ENCODE results near the gene UNC13D.

Gene UNC13D

DNA sequence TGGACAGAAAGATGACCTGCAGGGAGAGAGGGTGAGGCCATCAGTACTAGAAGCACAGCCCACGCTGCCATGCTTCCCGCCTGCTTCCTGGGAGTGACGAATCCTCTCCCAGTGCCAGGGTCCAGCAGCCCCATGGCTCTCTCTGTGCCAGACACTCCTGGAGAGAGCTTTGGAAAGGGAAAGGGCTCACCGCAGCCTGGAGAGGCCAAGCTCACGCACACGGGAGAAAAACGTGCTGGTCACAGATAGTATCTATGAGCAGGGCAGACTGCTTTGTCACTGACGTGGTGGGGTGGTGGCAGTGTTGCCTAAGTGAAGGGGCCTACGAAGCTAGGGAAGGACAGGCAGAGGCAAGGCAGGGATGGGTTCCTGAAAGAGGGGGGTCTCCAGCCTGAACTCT, 5.5 kb upstream of the UNC13D start:
- DNase-seq = no peak

DNA sequence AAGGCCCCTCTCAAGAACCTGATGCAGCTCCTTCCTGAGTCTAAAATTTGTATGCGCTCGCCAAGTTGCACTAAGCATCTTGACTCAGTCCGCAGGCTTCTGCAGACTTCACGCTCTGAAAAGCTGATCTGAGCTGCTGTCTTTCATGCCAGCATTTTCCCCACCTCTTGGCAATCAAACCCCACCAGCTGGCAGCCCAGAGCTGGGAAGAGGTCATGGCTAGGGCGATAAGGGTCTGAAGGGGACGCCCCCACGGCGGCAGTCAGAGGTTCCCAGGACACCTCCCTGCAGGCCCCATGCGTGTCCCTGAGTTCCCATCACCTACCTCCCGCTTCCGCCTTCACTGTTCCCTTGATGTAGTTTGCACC, 5.1 kb upstream of the UNC13D start:
- no peak for DNase-seq

DNA sequence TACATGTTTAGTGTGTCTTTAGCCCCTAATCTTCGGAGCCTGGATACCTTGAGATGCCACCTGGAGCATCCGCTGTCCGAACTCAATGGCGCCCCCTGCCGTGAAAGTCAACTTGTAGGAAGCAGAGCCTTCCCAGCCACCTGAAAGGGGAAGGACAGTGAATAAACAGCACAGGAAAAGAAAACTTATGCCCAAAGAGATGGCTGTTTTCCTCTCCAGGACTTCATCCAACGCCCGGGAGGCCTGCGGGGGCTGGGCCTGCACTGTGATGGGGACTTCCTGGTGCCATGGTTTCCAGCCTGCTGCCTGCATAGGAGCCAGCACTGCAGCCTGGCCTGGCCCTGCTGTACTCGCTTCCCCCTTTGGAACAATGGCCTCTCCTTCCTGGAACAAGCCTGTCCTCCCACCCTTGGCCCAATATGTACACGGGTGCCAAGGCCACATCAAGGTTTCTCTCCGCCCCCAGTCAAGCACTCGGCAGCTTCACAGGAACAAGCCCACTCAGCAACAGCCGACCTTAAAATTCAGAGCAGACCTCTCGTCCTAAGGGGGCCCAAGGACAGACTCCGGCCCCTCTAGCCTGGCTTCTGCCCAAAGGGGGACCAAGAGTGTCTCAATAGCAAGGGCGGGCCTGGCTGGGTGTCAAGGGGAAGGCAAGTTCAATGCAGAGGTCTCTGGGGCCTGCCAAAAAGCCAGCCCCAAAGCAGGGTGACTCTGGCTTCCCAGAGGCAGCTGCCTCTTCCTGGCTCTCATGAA, 4.5 kb upstream of the UNC13D start:
- peak; percentile 50 to 61 for DNase-seq

DNA sequence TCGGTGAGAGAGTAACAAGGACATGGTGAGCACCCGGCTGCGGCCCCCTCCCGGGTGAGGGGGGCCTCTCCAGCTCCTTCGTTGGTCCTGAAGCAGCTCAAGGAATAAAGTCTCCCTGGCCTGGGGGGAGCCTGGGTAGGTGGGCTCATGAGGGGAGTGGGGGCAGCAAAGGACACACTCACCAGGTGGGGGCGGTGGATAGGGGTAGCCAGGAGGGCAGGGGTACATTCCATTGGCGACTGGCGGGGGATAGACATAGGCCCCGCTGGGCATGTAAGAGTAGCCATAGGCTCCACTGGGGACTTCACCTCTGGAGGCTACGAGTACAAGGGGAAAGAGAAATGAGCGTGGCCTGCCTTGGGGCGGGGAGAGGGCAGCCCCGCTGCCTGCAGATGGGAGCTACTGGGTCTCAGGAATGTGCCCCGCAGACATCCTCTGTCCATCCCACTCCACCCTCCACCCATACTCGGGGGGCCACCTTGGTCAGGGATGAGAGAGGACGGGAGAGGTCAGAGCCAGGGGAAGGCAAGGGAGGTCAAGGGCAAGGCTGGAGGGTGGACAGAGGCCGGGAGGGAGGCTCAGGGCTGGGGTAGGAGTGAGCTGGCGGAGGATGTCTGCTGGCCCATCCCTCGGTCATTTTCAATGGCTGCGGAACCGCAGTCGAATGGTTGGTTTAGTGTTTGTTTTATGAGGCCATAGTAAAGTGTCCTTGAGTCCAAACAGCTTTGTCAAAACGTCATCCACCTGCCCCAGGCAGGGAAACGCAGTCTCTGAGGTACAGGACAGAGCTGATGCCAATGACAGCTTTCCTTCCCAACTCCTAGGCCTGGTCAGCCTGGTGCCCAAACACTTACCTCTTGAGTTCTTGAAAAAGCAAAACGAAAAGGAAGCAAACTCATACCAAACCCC, 3.7 kb upstream of the UNC13D start:
- DNase-seq = no peak

DNA sequence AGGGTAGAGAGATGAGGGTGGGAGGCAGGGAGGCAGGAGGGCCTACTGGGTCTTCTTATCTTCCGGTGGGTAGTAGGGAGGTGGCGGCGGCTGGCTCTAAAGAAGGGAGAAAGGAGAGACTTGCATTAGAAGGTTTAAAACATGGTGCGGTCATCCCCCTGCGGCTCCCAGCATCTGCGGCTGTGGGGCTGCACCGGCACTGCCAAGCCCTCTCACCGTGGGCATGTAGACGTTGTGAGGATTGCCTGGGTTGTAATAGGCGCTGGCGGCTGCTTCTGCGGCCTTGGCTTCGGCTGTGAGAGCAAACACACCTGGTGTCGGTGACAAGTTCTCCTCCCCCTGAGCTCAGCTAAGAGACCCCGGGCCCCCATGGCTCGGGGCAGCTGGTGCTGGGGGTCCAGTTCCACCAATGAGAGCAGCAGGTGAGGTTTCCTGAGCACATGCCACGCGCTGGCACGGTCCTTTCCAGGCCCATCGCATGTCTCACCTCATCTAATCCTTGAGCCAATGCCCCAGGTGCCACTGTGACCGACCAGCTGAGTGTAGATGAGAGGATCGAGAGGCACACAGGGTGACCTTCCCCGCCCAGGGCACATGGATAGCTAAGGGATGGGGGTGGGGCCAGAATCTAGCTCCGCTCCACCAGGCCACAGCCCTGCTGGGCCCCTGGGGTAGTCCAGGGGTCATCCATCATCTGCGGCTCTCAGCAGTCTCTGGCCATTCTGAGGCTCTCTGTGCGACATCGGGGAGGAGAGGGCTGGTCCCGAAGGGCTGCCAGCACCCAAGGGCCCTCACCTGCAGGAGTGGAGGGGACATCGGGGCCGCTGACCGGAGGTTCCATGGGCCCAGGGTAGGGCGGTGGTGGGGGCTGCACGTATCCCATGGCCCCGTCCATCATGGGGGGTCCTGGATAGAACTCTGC, 2.7 kb upstream of the UNC13D start:
- peak; percentile 38 to 51 for DNase-seq

DNA sequence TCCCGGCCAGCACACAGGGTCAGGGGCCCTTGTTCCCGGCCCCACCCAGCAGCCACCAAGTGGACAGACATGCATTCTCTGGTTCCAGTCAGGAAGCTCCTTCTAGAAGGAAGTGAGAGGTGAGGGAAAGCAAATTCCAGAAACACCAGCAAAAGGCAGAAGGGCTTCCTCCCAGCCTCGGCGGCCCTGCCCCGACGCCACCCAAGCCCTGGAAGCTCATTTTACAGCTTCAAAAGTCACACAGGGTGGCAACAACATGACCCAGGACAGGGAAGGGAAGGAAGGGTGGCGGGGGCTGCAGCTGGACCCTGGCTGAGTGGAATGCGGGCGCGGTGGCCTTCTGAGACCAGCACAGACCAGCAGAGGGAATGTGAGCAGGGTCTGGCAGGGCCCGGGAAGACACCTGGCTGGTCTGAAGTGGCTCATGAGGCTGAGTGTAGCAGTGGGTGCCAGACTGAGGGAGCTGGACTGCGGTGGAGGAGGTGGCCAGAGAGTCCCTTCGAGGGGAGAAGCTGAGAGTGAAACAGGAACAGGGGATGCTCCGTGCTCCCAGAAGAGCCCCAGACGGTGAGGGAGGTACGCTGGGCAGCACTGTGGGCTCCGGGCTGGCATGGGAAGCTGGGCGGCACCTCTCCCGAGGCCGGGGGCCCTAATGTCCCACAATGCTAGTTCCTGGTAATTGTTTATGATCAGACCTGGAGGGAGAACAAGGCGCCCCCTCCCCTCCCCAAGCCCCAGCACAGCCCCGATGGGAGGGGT, 1.9 kb upstream of the UNC13D start:
- DNase-seq = no peak

DNA sequence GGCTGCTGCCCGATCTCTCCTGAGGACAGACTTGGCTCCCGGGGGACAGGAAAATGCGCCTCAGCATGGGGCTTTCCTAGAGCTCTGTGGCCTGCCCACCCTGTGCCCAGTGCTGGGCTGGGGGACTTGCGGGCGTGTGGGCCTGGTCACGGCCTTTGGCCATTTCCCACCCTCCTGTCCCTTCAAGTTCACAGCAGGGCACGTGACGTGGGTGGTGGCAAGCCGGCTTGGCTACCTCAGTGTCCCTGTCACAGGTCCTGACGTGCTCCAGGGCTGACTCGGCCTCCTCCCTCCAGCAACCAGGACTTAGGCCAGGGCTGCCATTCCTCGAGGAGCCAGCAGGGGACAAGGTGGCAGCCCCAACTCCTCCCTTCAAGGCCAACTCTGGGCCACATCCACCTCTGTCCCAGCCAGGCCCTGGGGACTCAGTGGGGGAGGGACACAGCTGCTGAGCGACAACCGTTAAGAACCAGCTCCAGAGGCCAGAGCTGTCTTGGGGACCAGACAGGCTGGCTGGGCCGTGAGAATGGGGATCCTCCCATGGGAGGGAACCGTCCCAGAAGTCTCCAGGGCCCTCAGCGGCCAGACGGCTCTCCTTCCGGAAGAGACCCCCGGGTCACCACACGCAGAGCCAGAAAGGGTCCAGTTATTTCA, 981 bp upstream of the UNC13D start:
- peak in 1 of 2 experiments; percentile 15 for DNase-seq

DNA sequence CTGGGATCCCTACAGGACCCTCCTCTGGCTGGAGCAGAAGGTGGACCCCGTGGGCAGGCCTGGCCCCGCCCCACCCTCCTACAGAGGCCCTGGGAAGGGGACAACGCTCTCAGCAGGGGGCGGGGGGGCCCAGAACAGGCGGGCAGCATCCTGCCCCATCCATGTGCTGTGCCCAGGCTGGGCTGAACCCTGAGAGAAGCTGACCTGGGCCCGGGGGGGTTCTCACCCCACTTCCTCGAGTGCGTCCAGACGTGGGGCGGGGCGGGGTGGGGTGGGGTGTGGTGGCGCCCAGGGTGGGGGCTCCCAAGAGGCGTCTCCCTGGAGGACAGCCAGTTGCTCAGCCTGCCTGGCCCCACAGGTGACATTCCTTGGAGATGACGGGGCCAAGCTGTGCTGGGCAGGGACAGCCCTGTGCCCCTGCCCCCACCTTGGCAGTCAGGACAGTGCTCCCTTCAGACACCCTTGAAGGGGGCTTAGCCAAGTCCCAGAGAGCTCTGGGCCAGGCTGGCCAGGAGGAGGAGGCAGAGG, 390 bp upstream of the UNC13D start:
- no peak for DNase-seq

DNA sequence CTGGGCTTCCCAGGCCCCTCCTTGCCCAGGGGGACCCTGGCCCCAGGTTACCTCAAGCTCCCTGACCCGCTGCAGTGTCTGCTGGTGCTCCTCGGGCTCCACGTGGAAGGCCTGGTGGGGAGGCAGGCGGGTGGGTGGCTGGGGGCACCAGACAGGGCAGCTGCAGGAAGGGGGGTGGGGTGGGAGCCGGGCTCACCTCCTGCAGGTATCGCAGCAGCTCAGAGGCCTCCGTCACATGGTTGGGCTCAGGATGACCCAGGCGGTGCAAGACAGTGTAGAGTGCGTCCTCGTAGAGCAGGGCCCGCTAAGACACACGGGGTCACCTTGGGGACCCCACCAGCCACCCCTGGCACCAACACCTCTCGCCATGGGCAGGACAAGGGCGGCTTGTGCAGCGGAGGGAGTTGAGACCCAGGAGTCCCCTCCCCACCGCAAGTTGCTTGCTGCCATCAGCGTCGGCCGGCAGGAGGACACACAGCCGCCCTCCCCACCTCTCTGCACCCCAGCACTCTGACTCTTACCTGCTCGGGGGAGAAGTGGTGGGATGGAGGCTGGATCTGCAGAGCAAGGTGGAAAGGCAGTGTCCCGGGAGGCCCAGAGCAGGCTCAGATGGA, 1.1 kb downstream of the UNC13D start:
- DNase-seq = no peak

DNA sequence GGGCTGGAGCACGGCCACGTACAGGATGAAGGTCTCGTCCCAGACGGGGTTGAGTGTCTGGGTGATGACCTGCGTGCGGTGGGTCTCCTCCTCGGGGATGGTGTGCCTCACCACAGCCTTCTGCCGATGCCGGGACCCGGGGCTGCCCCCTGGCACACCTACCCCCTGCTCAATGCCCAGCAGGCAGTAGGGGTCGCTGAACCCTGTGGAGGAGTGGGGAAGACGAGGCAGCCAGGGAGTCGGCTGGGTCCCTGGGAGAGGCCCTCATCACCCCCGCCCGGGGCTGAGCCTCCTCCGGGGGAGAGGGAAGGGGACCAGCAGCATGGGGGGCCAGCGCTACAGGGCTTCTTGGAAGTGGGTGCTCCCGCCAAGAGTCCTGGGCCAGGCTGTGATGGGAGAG, 1.8 kb downstream of the UNC13D start:
- DNase-seq = no peak

DNA sequence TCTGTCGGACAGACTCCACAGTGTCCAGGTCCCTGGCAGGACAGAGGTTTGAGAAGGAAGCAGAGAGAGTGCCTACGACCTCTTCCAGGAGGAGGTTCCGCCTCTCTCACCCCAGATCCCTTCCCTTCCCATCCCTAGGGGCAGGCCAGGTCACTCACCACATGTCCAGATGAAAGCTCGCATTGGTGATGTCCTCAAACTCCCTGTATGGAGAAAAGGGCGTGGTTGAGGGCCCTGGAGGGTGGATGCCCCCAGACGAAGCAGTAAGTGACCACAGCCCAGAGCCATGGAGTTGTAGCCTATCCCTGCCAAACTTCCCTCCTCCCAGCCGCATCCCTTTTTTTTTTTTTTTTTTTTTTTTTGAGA, 3.4 kb downstream of the UNC13D start:
- no peak for DNase-seq

DNA sequence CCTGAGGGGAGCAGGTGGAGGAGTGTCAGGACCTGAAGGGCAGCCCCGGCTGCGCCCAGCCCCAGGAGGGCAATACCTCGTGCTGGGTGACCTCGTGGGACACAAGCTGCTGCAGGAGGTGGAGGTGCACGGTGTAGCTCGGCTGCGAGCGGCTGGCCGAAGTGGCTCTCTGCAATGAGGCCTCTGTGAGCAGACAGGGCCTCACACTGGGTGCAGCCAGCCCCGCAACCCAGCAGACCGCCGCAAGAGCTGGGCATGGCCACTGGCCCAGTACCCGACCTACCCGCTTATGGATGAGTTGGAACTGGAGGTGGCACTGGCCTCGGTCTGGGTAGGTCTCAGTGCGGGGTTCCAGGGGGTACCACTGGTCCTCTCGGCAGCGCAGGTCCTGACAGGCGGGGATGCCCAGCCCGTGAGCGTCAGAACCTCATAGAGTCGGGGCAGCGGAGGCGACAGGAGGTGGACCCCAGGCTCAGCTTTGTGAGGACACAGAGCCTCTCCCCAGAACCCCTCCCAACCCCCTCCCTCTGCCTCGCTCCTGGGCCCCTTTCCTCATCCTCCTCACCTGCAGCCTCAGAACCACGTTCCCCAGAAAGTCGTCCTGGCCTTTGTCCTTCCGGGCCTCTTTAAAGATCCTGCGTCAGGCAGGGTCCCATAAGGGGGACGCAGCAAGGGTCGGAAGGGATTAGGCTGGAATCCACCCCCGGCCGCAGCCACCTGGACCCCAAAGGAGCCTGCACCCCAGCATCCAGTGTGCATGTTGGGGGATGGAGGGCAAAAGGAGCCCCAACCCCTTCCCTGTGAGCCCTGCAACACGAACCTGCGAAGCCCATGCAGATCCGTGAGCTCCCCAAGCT, 4.0 kb downstream of the UNC13D start:
- no peak for DNase-seq

DNA sequence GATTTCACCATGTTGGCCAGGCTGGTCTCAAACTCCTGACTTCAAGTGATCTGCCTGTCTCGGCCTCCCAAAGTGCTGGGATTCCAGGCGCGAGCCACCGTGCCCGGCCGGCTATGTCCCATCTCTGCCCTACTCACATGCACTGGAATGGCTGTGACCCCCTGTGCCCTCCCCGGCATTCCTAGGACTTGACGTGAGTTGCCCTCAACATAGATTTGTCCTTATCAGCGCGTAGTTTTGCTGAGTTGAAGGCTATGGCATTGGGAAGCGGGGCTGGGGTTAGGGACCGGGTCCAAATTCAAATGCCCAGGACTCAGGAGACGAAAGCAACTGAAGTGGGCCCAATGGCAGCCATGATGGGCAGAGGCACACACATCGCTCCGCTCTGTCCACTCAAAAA, 5.8 kb downstream of the UNC13D start:
- DNase-seq = no peak

DNA sequence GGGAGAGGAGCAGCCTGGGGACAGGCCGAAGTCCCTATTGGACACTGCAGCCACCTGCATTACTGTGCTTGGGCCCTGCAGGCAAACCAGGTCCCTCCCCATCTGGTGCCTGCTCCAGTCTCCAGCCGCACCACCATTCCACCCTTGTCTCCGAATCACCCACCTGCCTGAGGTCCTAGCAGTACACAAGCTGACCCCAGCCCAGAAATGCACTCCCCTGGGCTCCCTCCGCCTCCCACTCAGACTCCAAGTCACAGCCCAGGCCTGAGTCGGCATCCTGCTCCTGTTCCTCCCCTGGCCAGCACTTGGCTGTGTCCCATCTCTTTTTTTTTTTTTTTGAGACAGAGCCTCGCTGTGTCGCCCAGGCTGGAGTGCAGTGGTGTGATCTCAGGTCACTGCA, 6.3 kb downstream of the UNC13D start:
- no peak for DNase-seq

DNA sequence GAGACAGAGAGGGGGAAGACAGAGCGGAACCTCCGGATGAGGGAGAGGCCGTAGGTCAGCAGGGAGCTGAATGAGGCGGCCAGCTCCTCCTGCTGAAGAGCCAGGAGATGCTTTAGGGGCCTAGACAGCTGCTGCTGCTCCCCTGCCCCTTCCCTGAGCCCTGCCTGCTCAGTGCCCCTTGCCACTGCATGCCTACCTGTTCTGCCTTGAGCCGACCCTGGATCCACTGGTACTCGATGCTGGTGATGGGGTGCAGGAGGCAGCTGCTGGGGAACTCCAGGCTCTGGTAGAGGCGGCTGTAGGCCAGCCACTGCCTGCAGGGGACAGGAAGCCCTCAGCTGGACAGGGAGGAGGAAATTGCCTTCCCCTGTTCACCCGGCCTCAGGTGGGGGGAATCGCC, 7.6 kb downstream of the UNC13D start:
- no peak for DNase-seq

DNA sequence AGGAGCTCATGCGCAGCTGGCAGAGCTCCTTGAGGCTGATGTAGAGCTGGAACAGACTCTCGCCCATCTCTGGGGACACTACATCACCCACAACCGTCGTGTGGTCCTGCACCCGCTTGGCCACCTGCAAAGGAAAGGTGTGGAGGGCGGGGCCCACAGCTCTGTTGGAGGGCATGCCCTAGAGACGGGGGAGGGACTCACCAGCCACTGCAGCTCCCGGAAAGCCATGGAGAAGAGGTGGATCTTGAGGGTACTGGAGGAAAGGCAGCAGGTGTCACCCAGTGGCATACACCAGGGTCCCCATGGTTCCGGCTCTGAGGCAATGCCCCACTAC, 8.6 kb downstream of the UNC13D start:
- DNase-seq = no peak

DNA sequence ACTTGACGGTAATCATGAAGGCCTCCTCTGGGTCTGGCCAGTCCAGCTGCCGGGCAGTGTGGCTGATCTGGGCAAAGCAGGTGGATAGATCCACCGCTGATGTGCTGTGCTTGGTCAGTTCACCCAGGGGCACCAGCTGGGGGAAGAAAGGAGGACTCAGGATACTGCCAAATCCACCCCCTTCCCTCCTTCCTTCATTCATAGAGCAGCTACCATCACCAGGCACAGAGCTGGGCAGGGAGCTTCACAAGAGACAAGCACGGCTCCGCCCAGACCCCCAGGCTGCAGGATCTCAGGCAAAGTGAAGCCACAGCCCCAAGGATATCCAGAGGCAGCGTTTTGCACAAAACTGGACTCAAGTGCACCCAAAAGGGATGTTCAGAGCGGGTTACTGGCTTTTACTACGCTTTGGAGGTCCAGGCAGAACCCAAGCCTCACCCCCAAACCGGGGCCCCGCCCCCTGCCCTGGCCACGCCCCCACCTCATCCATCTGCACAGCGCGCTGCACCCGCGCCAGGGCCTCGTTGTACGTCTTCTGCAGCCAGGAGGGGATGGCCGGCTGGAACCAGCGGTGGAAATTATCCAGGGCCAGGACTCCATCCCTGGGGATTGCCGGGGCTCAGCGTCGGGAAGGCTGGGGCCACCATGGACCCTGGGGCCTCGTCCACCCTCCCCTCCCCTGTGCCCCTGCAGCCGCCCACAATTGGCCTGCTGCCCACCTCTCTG, 9.1 kb downstream of the UNC13D start:
- DNase-seq = no peak

DNA sequence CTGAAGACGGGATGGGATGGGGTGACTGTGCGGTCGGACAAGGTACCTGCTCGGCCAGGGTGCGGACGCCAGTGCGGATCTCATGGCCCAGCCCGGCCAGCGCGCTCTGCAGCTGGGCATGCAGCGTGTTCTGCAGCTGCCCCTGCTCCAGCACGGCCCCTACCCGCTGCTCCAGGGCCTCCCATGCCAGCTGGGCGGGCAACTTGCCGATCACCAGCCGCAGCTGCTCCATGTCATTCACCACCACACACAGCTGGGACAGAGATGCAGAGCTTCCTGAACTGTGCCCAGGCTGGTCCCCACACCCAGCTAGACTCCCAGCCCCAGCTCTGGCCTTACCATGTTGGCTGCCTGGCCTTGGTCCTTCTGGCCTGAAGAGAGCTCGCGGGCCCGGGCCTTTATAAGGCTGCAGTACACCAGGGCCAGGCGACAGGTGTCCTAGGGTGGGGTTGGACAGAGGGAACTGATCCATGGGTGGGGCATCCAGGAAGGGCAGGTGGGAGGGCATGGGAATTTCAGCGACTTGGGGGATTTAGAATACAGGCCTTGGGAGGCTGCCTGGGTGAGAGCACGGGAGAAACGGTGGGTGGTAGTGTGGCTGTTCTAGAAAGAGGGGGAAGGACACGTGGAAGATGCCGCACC, 9.8 kb downstream of the UNC13D start:
- no peak for DNase-seq
